H9 (cell line): Measurements from ENCODE around the gene B9D1. TPM values are rescaled to one million over a fixed set of nuclear protein-coding genes. Genes with fewer than 3 reads are reported as not detected.

Source experiments
- DNase-seq: peaks from one replicate; pipeline ENCODE4 v3.0.0-alpha.2; 2017
- H2AFZ ChIP-seq: one replicate; pipeline ENCODE4 v1.6.1; 2013; ENCODE audit warnings: mild to moderate bottlenecking, low read length, control low read depth, moderate library complexity
- H2AK5ac ChIP-seq: 2 replicates; pipeline ENCODE4 v1.6.1; 2013; ENCODE audit warnings: low read length, control low read depth, mixed read lengths; ENCODE audit not compliant: insufficient read length
- H2BK120ac ChIP-seq: one replicate; pipeline ENCODE4 v1.6.1; 2013; ENCODE audit warnings: low read depth, mild to moderate bottlenecking, low read length, control low read depth, inconsistent platforms; ENCODE audit not compliant: poor library complexity, severe bottlenecking
- H2BK12ac ChIP-seq: 2 replicates; pipeline ENCODE4 v1.6.1; 2013; ENCODE audit warnings: low read length, control low read depth, mixed read lengths, low read depth; ENCODE audit not compliant: insufficient read length
- H2BK15ac ChIP-seq: 2 replicates; pipeline ENCODE4 v1.6.1; 2013; ENCODE audit warnings: low read depth, low read length, control low read depth
- H2BK20ac ChIP-seq: one replicate; pipeline ENCODE4 v1.6.1; 2013; ENCODE audit warnings: low read depth, mild to moderate bottlenecking, low read length, control low read depth, inconsistent platforms; ENCODE audit not compliant: poor library complexity, severe bottlenecking
- H2BK5ac ChIP-seq: 2 replicates; pipeline ENCODE4 v1.6.1; 2013; ENCODE audit warnings: low read length, control low read depth, mixed read lengths; ENCODE audit not compliant: insufficient read length
- H3K14ac ChIP-seq: 2 replicates; pipeline ENCODE4 v1.6.1; 2013; ENCODE audit warnings: low read length, control low read depth; ENCODE audit not compliant: insufficient read depth
- H3K18ac ChIP-seq: 2 replicates; pipeline ENCODE4 v1.6.1; 2013; ENCODE audit warnings: low read depth, mild to moderate bottlenecking, mixed read lengths, low read length, control low read depth; ENCODE audit not compliant: insufficient read length
- H3K23ac ChIP-seq: 2 replicates; pipeline ENCODE4 v1.6.1; 2013; ENCODE audit warnings: low read length, control low read depth, mixed read lengths, low read depth; ENCODE audit not compliant: insufficient read length
- H3K23me2 ChIP-seq: 2 replicates; pipeline ENCODE4 v1.6.1; 2013; ENCODE audit warnings: low read depth, mild to moderate bottlenecking, mixed read lengths, low read length, control low read depth; ENCODE audit not compliant: insufficient read length, poor library complexity, severe bottlenecking
- H3K27ac ChIP-seq: 2 replicates; pipeline ENCODE4 v1.5.1; 2013; ENCODE audit warnings: low read length, control low read depth, mixed read lengths, low read depth; ENCODE audit not compliant: insufficient read length
- H3K27me3 ChIP-seq: 2 replicates; pipeline ENCODE4 v1.6.1; 2013; ENCODE audit warnings: low read length, control low read depth, inconsistent platforms; ENCODE audit not compliant: insufficient read depth
- H3K4ac ChIP-seq: 2 replicates; pipeline ENCODE4 v1.6.1; 2013; ENCODE audit warnings: low read depth, mild to moderate bottlenecking, control low read depth, inconsistent platforms, low read length, moderate library complexity
- H3K4me1 ChIP-seq: 2 replicates; pipeline ENCODE4 v1.6.1; 2013; ENCODE audit warnings: low read length, control low read depth, inconsistent platforms; ENCODE audit not compliant: insufficient read depth
- H3K4me2 ChIP-seq: 2 replicates; pipeline ENCODE4 v1.6.1; 2013; ENCODE audit warnings: low read length, control low read depth, mixed read lengths; ENCODE audit not compliant: insufficient read length, insufficient read depth
- H3K56ac ChIP-seq: 2 replicates; pipeline ENCODE4 v1.6.1; 2013; ENCODE audit warnings: low read depth, mild to moderate bottlenecking, mixed read lengths, low read length, control low read depth; ENCODE audit not compliant: insufficient read length
- H3K79me1 ChIP-seq: 2 replicates; pipeline ENCODE4 v1.6.1; 2013; ENCODE audit warnings: low read depth, mild to moderate bottlenecking, moderate library complexity, low read length, control low read depth, inconsistent platforms; ENCODE audit not compliant: insufficient read depth, poor library complexity, severe bottlenecking
- H3K79me2 ChIP-seq: 2 replicates; pipeline ENCODE4 v1.6.1; 2013; ENCODE audit warnings: low read length, control low read depth, inconsistent platforms; ENCODE audit not compliant: insufficient read depth
- H3K9ac ChIP-seq: 2 replicates; pipeline ENCODE4 v1.6.1; 2013; ENCODE audit warnings: low read length, control low read depth, mixed read lengths; ENCODE audit not compliant: insufficient read length; ENCODE audit errors: extremely low read depth
- H3K9me3 ChIP-seq: one replicate; pipeline ENCODE4 v1.6.1; 2013; ENCODE audit warnings: low read depth, low read length, inconsistent platforms; ENCODE audit not compliant: control insufficient read depth
- H3T11ph ChIP-seq: one replicate; pipeline ENCODE4 v1.6.1; 2013; ENCODE audit warnings: mild to moderate bottlenecking, low read length, control low read depth, inconsistent platforms
- H4K20me1 ChIP-seq: one replicate; pipeline ENCODE4 v1.6.1; 2013; ENCODE audit not compliant: control insufficient read depth, insufficient read length, insufficient read depth
- H4K5ac ChIP-seq: 2 replicates; pipeline ENCODE4 v1.6.1; 2013; ENCODE audit warnings: low read depth, mild to moderate bottlenecking, mixed read lengths, low read length, control low read depth; ENCODE audit not compliant: insufficient read length
- H4K8ac ChIP-seq: replicated peaks from 2 replicates; pipeline ENCODE4 v1.6.1; 2013; ENCODE audit warnings: low read length, control low read depth, mixed read lengths, low read depth; ENCODE audit not compliant: insufficient read length
- H4K91ac ChIP-seq: 2 replicates; pipeline ENCODE4 v1.6.1; 2013; ENCODE audit warnings: low read depth, mild to moderate bottlenecking, moderate library complexity, mixed read lengths, low read length, control low read depth; ENCODE audit not compliant: insufficient read length
- H3K27ac Mint-ChIP-seq, 3 experiments: 2 replicates in 2 of 3; 3 replicates in 1 of 3; pipeline ENCODE4 v1.8.0; 2020 to 2021; ENCODE audit warnings: mixed read lengths in 3 of 3, mild to moderate bottlenecking in 1 of 3, moderate library complexity in 1 of 3
- H3K27me3 Mint-ChIP-seq: 2 replicates; pipeline ENCODE4 v1.8.0; 2021; ENCODE audit warnings: low read depth, mild to moderate bottlenecking, moderate library complexity, mixed read lengths
- H3K36me3 Mint-ChIP-seq, 3 experiments: 2 replicates in 2 of 3; 3 replicates in 1 of 3; pipeline ENCODE4 v1.8.0; 2020 to 2021; ENCODE audit warnings: low read depth in 3 of 3, mixed read lengths in 3 of 3; ENCODE audit not compliant: insufficient read depth in 1 of 3
- H3K4me1 Mint-ChIP-seq, 2 experiments: 2 replicates each; pipeline ENCODE4 v1.8.0; 2020; ENCODE audit warnings: mixed read lengths in 2 of 2
- H3K4me3 Mint-ChIP-seq, 2 experiments: 2 replicates in 1 of 2; 3 replicates in 1 of 2; pipeline ENCODE4 v1.8.0; 2020 to 2021; ENCODE audit warnings: mild to moderate bottlenecking in 2 of 2, mixed read lengths in 2 of 2, moderate library complexity in 1 of 2
- H3K9me3 Mint-ChIP-seq, 2 experiments: 2 replicates in 1 of 2; 3 replicates in 1 of 2; pipeline ENCODE4 v1.8.0; 2020; ENCODE audit warnings: mild to moderate bottlenecking in 2 of 2, mixed read lengths in 2 of 2, moderate library complexity in 1 of 2
- CTCF ChIP-seq: fragments of 200-600 bp; sonication (generic); conservative IDR thresholded peaks from 3 replicates; pipeline ENCODE4 v1.8.0; 2021; ENCODE audit warnings: antibody characterized with exemption, mild to moderate bottlenecking
- WGBS: extraction: QIAGEN DNeasy Blood & Tissue Kit; methylation state at CpG from one replicate; pipeline ENCODE4 v1.1.7; 2013; ENCODE audit warnings: missing lambda C conversion rate, low lambda C conversion rate, mixed read lengths; ENCODE audit not compliant: insufficient read length; ENCODE audit errors: extremely low coverage; 5-methylcytosine and 5-hydroxymethylcytosine counted together
- total RNA-seq: library from RNA; stranded (reverse); gene quantifications from 2 replicates; pipeline ENCODE4 v1.2.1, GENCODE V29; 2021

The B9D1 gene
- total RNA-seq, 1 experiment from 2014 or later = 30.4 TPM

GRCh38 chr17:19328441-19329061 is 34.0 kb downstream of the B9D1 start:
- H3K9ac ChIP-seq = no peak overlapping the region
- H3K27me3 Mint-ChIP-seq = no peaks in the 10 kb centered on the region

More at GRCh38 chr17:19328441-19329061, 34.0 kb downstream of the B9D1 start:
- Histone ChIP-seq H2BK20ac (no peak overlapping the region), H3K27ac (no peak overlapping the region), H3T11ph (no peak overlapping the region), H3K79me1 (no peaks in the 10 kb centered on the region), H2AFZ (no peak overlapping the region), H3K23ac (no peak overlapping the region), H3K18ac (no peak overlapping the region), H2BK120ac (no peak overlapping the region), H2BK5ac (no peak overlapping the region), H3K14ac (no peak overlapping the region; the same call in 1 of the 2 replicates), H4K5ac (no peak overlapping the region), H2BK15ac (no peak overlapping the region), H4K20me1 (no peaks in the 10 kb centered on the region), H2BK12ac (no peak overlapping the region), H3K56ac (no peak overlapping the region), H3K79me2 (no peaks in the 10 kb centered on the region), H3K4me2 (no peak overlapping the region), H2AK5ac (no peak overlapping the region), H3K9me3 (no peaks in the 10 kb centered on the region), H4K8ac (no peak overlapping the region), H3K4ac (no peak overlapping the region), H3K23me2 (no peaks in the 10 kb centered on the region), H3K27me3 (no peaks in the 10 kb centered on the region), H4K91ac (no peak overlapping the region), H3K4me1 (no peaks in the 10 kb centered on the region)
- Mint-ChIP-seq H3K9me3 (peaks cover 17 to 19% of the 10 kb centered on the region in 2 experiments), H3K27ac (no peak overlapping the region), H3K36me3 (peaks cover 27 to 58% (median 56%) of the 10 kb centered on the region in 3 experiments; a peak in 6 of 7 replicates), H3K4me1 (peaks cover 2 to 24% of the 10 kb centered on the region in 2 experiments), H3K4me3 (no peak overlapping the region)
- no CpG with 5 or more reads among the region's 10 CpGs for WGBS
- TF ChIP-seq CTCF = no peak
- DNase-seq = no peak
